ENCODE data around the gene CHST2.

DNA sequence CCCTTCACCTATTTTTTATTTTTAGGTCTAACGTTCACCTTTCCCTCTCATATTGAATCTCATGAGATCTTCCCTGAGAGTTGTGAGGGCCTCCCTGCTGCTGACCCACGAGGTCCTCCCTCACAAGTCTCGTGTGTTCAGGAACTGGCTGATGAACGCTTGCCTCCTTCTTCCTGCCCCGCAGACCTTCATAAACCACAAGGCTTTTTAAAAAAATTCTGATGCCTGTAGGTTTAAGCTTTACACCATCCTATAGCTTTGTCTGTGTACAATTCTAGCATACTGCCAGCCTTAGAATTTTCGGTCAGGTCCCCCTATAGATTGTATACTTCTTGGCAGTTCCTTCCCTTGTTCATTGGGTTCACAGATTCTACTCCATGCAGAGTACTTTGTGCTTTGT, 50.5 kb downstream of the CHST2 start:
- TF ChIP-seq, protein P1, sequence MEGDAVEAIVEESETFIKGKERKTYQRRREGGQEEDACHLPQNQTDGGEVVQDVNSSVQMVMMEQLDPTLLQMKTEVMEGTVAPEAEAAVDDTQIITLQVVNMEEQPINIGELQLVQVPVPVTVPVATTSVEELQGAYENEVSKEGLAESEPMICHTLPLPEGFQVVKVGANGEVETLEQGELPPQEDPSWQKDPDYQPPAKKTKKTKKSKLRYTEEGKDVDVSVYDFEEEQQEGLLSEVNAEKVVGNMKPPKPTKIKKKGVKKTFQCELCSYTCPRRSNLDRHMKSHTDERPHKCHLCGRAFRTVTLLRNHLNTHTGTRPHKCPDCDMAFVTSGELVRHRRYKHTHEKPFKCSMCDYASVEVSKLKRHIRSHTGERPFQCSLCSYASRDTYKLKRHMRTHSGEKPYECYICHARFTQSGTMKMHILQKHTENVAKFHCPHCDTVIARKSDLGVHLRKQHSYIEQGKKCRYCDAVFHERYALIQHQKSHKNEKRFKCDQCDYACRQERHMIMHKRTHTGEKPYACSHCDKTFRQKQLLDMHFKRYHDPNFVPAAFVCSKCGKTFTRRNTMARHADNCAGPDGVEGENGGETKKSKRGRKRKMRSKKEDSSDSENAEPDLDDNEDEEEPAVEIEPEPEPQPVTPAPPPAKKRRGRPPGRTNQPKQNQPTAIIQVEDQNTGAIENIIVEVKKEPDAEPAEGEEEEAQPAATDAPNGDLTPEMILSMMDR (conservative IDR thresholded peaks at IDR 0.05 in 1 of 2, IDR thresholded peaks at IDR 0.05 in 1 of 2; ENCODE audit: low read depth in 1 of 2, low read length in 2 of 2), result no peak
- no peak for TF ChIP-seq EZH2 (IDR thresholded peaks at IDR 0.05; ENCODE audit: low read length, missing control alignments)

All from fibroblast of lung (primary cell).